IMR-90 (cell line): ENCODE measurements around the gene ZSCAN5A. TPM values are rescaled to one million over a fixed set of nuclear protein-coding genes. Genes with fewer than 3 reads are reported as not detected.

Experiments used
- ATAC-seq: fragments of 200-7000 bp; cut with Tn5 transposase; 2 replicates; pipeline ENCODE4 v1.9.1; 2020; ENCODE audit warnings: low read depth, mild to moderate bottlenecking, moderate library complexity
- BruUV-seq: library from RNA; stranded (reverse); fragments of 400-500 nt; replicated peaks from 2 replicates; lab custom pipeline; 2021; lab: Mats Ljungman, UMichigan
- CTCF ChIA-PET: fragments of 300-600 bp; formaldehyde crosslinking; extraction: SDS; loops from one replicate; lab custom pipeline; 2021; ENCODE audit warnings: antibody characterized with exemption; lab: Yijun Ruan, JAX
- POLR2A ChIA-PET: fragments of 300-600 bp; sonication (Branson Sonifier 250); formaldehyde crosslinking; loops from one replicate; lab custom pipeline; 2022; ENCODE audit warnings: antibody characterized with exemption; ENCODE audit not compliant: unreplicated experiment; lab: Charles Lee
- DNase-seq: peaks from one replicate; pipeline ENCODE4 v3.0.0; 2013
- H2AFZ ChIP-seq: replicated peaks from 2 replicates; pipeline ENCODE3; 2013; ENCODE audit warnings: low read length, mild to moderate bottlenecking; ENCODE audit not compliant: poor library complexity
- H2AK5ac ChIP-seq: 2 replicates; pipeline ENCODE4 v1.6.1; 2013; ENCODE audit warnings: low read depth, low read length, inconsistent platforms
- H2AK9ac ChIP-seq: replicated peaks from 2 replicates; pipeline ENCODE3; 2013; ENCODE audit warnings: mild to moderate bottlenecking, low read depth, low read length, moderate library complexity; ENCODE audit not compliant: poor library complexity
- H2BK120ac ChIP-seq: 2 replicates; pipeline ENCODE4 v1.6.1; 2013; ENCODE audit warnings: low read depth, low read length, inconsistent platforms
- H2BK15ac ChIP-seq: 3 replicates; pipeline ENCODE4 v1.6.1; 2013; ENCODE audit warnings: low read depth, low read length, inconsistent platforms
- H2BK20ac ChIP-seq: 2 replicates; pipeline ENCODE4 v1.6.1; 2013; ENCODE audit warnings: low read depth, mild to moderate bottlenecking, inconsistent platforms, low read length, moderate library complexity
- H2BK5ac ChIP-seq: 2 replicates; pipeline ENCODE4 v1.6.1; 2013; ENCODE audit warnings: mild to moderate bottlenecking, low read depth, low read length, inconsistent platforms; ENCODE audit not compliant: poor library complexity, severe bottlenecking
- H3K14ac ChIP-seq: replicated peaks from 2 replicates; pipeline ENCODE4 v1.6.1; 2013; ENCODE audit warnings: low read depth, low read length, inconsistent platforms
- H3K18ac ChIP-seq: 2 replicates; pipeline ENCODE4 v1.6.1; 2013; ENCODE audit warnings: low read depth, low read length, control low read depth
- H3K23ac ChIP-seq: 2 replicates; pipeline ENCODE4 v1.6.1; 2013; ENCODE audit warnings: low read depth, low read length, inconsistent platforms
- H3K27ac ChIP-seq: 2 replicates; pipeline ENCODE4 v1.5.1; 2013; ENCODE audit warnings: mild to moderate bottlenecking, control low read depth, low read length; ENCODE audit not compliant: insufficient read depth
- H3K27me3 ChIP-seq: 2 replicates; pipeline ENCODE4 v1.6.1; 2013; ENCODE audit warnings: low read length; ENCODE audit not compliant: control insufficient read depth, insufficient read depth
- H3K36me3 ChIP-seq: 2 replicates; pipeline ENCODE4 v1.6.1; 2013; ENCODE audit warnings: low read length, mixed read lengths; ENCODE audit not compliant: control insufficient read depth, insufficient read depth
- H3K4ac ChIP-seq: 2 replicates; pipeline ENCODE4 v1.6.1; 2013; ENCODE audit warnings: low read depth, low read length, inconsistent platforms
- H3K4me1 ChIP-seq: 2 replicates; pipeline ENCODE4 v1.6.1; 2013; ENCODE audit warnings: low read length, mixed read lengths; ENCODE audit not compliant: control insufficient read depth, insufficient read depth
- H3K4me2 ChIP-seq: 2 replicates; pipeline ENCODE4 v1.6.1; 2013; ENCODE audit warnings: low read depth, mild to moderate bottlenecking, control low read depth, low read length, moderate library complexity
- H3K4me3 ChIP-seq: 2 replicates; pipeline ENCODE4 v1.5.1; 2013; ENCODE audit warnings: low read depth, mild to moderate bottlenecking, control low read depth, low read length, moderate library complexity; ENCODE audit not compliant: insufficient read depth
- H3K56ac ChIP-seq: 2 replicates; pipeline ENCODE4 v1.6.1; 2013; ENCODE audit warnings: low read length, inconsistent platforms; ENCODE audit not compliant: insufficient read depth; ENCODE audit errors: extremely low read depth
- H3K79me1 ChIP-seq, 2 experiments: 2 replicates each; pipeline ENCODE4 v1.6.1; 2013; ENCODE audit warnings: low read length in 2 of 2, inconsistent platforms in 1 of 2, low read depth in 1 of 2
- H3K9ac ChIP-seq: 2 replicates; pipeline ENCODE4 v1.6.1; 2013; ENCODE audit warnings: low read depth, low read length, control low read depth
- H3K9me1 ChIP-seq: 2 replicates; pipeline ENCODE4 v1.6.1; 2013; ENCODE audit warnings: low read length, inconsistent platforms; ENCODE audit not compliant: insufficient read depth
- H3K9me3 ChIP-seq: 2 replicates; pipeline ENCODE4 v1.6.1; 2013; ENCODE audit warnings: low read length; ENCODE audit not compliant: control insufficient read depth, insufficient read depth
- H4K20me1 ChIP-seq: 2 replicates; pipeline ENCODE4 v1.6.1; 2013; ENCODE audit warnings: low read length, inconsistent platforms; ENCODE audit not compliant: insufficient read depth
- H4K5ac ChIP-seq: 2 replicates; pipeline ENCODE4 v1.6.1; 2013; ENCODE audit warnings: mild to moderate bottlenecking, low read depth, low read length, control low read depth
- H4K8ac ChIP-seq, 2 experiments: 2 replicates each; pipeline ENCODE4 v1.6.1; 2013; ENCODE audit warnings: low read depth in 2 of 2, low read length in 2 of 2, control low read depth in 1 of 2, inconsistent platforms in 1 of 2
- H4K91ac ChIP-seq: 2 replicates; pipeline ENCODE4 v1.6.1; 2013; ENCODE audit warnings: low read depth, low read length, inconsistent platforms; ENCODE audit not compliant: insufficient read depth
- BHLHE40 ChIP-seq: fragments of 150-350 bp; IDR thresholded peaks from 2 replicates; pipeline ENCODE4 v1.6.1; 2016; ENCODE audit warnings: mild to moderate bottlenecking, low read depth, low read length
- CHD1 ChIP-seq: IDR thresholded peaks from 2 replicates; pipeline ENCODE4 v1.6.1; 2012; ENCODE audit warnings: low read depth, low read length, improper control_type of control experiment
- ELK1 ChIP-seq: fragments of 150-350 bp; IDR thresholded peaks from 2 replicates; pipeline ENCODE4 v1.6.1; 2016; ENCODE audit warnings: low read depth, mild to moderate bottlenecking, low read length, moderate library complexity, borderline replicate concordance
- FOS ChIP-seq: fragments of 150-350 bp; IDR thresholded peaks from 2 replicates; pipeline ENCODE4 v1.6.1; 2016; ENCODE audit warnings: low read depth, low read length
- MAFK ChIP-seq: IDR thresholded peaks from 2 replicates; pipeline ENCODE4 v1.6.1; 2012; ENCODE audit warnings: low read depth, low read length, improper control_type of control experiment
- MXI1 ChIP-seq: IDR thresholded peaks from 2 replicates; pipeline ENCODE4 v1.6.1; 2012; ENCODE audit warnings: low read depth, mild to moderate bottlenecking, low read length, moderate library complexity, borderline replicate concordance
- NFE2L2 ChIP-seq: fragments of 150-350 bp; IDR thresholded peaks from 2 replicates; pipeline ENCODE4 v1.6.1; 2016; ENCODE audit warnings: low read depth, mild to moderate bottlenecking, low read length
- POLR2A ChIP-seq: IDR thresholded peaks from 2 replicates; pipeline ENCODE4 v1.6.1; 2012; ENCODE audit warnings: mild to moderate bottlenecking, low read depth, low read length
- RAD21 ChIP-seq: IDR thresholded peaks from 2 replicates; pipeline ENCODE4 v1.6.1; 2012; ENCODE audit warnings: low read length, improper control_type of control experiment
- RCOR1 ChIP-seq: IDR thresholded peaks from 2 replicates; pipeline ENCODE4 v1.6.1; 2012; ENCODE audit warnings: mild to moderate bottlenecking, low read length, improper control_type of control experiment; ENCODE audit not compliant: insufficient replicate concordance
- RFX5 ChIP-seq: IDR thresholded peaks from 2 replicates; pipeline ENCODE4 v1.8.0; 2012; ENCODE audit warnings: low read depth, mild to moderate bottlenecking, low read length, moderate library complexity
- SMC3 ChIP-seq: fragments of 150-350 bp; IDR thresholded peaks from 2 replicates; pipeline ENCODE4 v1.6.1; 2016; ENCODE audit warnings: low read depth, mild to moderate bottlenecking, antibody characterized with exemption, low read length, moderate library complexity
- WGBS, 2 experiments: methylation state at CpG; one replicate each; pipeline versions ENCODE4 v1.1.5 to v1.1.7; 2013; ENCODE audit warnings: missing lambda C conversion rate in 2 of 2; ENCODE audit not compliant: insufficient read length in 1 of 2; ENCODE audit errors: extremely low coverage in 2 of 2; 5-methylcytosine and 5-hydroxymethylcytosine counted together
- dilution Hi-C: fragments of 300-500 bp; cut with HindIII; formaldehyde crosslinking; loops from one replicate; pipeline ENCODE4 v1.14.3; 2018; ENCODE audit warnings: low sequenced_read_pairs; ENCODE audit not compliant: unreplicated experiment
- in situ Hi-C: fragments of 300-500 bp; cut with MboI; formaldehyde crosslinking; loops from 3 replicates; pipeline ENCODE4 v1.14.3; 2019; ENCODE audit warnings: low sequenced_read_pairs, inconsistent platforms, mixed read lengths
- intact Hi-C: fragments of 100-400 bp; cut with micrococcal nuclease; formaldehyde crosslinking; loops from 2 replicates; pipeline ENCODE4 v1.10.0; 2022
- polyA plus RNA-seq, 3 experiments: library from polyadenylated mRNA; depleted of rRNA; stranded (reverse); fragments of >200 nt; gene quantifications; 2 replicates each; pipeline ENCODE4 v1.2.3, GENCODE V29; 2012; ENCODE audit warnings: low replicate concordance in 1 of 3
- total RNA-seq: library from RNA; depleted of rRNA; stranded (reverse); fragments of >200 nt; gene quantifications from 2 replicates; pipeline ENCODE4 v1.2.3, GENCODE V29; 2012
- TF ChIP-seq, protein P1 (sequence below): conservative IDR thresholded peaks from 2 replicates; pipeline ENCODE4 v1.5.1; 2012; ENCODE audit warnings: mild to moderate bottlenecking, low read depth, low read length, improper control_type of control experiment

Gene ZSCAN5A
- total and polyA plus RNA-seq, 2 of the 4 experiments (the other 2 are of a cell fraction), result 4.3 to 5.0 TPM

DNA sequence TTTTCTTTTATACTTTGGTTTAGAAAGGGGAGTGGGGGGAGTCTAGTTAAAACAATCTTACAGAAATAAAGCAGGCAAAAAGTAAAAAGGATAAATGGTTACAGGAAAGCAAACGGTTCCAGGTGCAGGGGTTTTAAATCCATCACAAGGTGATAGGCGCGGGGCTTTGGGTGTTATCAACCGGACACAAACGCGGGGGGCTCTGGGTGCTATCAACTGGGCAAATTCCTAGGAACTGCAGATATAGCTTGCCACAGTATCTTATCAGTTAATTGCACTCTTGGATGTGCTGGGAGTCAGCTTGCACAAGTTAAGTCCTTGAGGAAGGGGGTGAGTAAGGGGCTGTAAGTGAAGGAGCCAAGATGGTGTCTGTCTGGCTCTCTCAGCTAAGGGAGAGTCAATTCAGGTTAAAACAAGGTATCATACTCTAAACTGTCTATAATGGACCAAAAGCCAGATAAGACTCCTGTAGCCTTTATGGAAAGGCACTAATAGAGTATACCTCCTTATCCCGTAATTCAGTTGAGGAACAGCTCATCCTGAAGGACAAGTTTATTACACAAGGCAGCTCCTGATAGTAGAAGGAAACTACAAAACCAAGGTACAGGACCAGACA lies 32.6 kb upstream of the ZSCAN5A start:
- dilution Hi-C loops, result no loop called here
- H2BK15ac ChIP-seq, result no peak overlapping the region
- no peaks in the 10 kb centered on the region for H3K36me3 ChIP-seq
- no peak overlapping the region for H4K8ac ChIP-seq
- H3K14ac ChIP-seq, result no peak overlapping the region
- H3K79me1 ChIP-seq, result no peaks in the 10 kb centered on the region
- H3K4me3 ChIP-seq, result no peak overlapping the region
- no peaks in the 10 kb centered on the region for H4K20me1 ChIP-seq
- H3K4ac ChIP-seq, result no peak overlapping the region
- H4K5ac ChIP-seq, result no peak overlapping the region
- DNase-seq (no peak), ATAC-seq (no peak)
- H3K9me1 ChIP-seq, result no peaks in the 10 kb centered on the region
- no peak overlapping the region for H3K18ac ChIP-seq
- no peak overlapping the region for H3K9ac ChIP-seq
- H2AK5ac ChIP-seq, result no peak overlapping the region
- in situ Hi-C loops, result loop anchor here (10.0 kb wide), 1 partner anchor 282 kb away; no protein-coding TSS in a partner anchor
- H4K91ac ChIP-seq, result no peak overlapping the region
- H3K4me1 ChIP-seq, result no peaks in the 10 kb centered on the region
- no TSS peak for BruUV-seq
- H3K56ac ChIP-seq, result no peak overlapping the region
- intact Hi-C loops, result no loop called here
- no peak overlapping the region for H2BK20ac ChIP-seq
- H2BK5ac ChIP-seq, result no peak overlapping the region
- H3K4me2 ChIP-seq, result no peak overlapping the region
- ChIA-PET POLR2A (no interaction called here), CTCF (interaction anchor here (0.5 to 0.8 kb wide), 2 partner anchors 13 to 94 kb away, joined by 4 read pairs; no protein-coding TSS in a partner anchor)
- no peak overlapping the region for H3K27ac ChIP-seq
- H3K23ac ChIP-seq, result no peak overlapping the region
- TF ChIP-seq RCOR1 (no peak), POLR2A (no peak), RAD21 (no peak), FOS (no peak), MXI1 (no peak), SMC3 (no peak), MAFK (no peak), RFX5 (no peak), CHD1 (no peak), BHLHE40 (no peak), ELK1 (no peak), NFE2L2 (no peak)
- TF ChIP-seq, protein P1, sequence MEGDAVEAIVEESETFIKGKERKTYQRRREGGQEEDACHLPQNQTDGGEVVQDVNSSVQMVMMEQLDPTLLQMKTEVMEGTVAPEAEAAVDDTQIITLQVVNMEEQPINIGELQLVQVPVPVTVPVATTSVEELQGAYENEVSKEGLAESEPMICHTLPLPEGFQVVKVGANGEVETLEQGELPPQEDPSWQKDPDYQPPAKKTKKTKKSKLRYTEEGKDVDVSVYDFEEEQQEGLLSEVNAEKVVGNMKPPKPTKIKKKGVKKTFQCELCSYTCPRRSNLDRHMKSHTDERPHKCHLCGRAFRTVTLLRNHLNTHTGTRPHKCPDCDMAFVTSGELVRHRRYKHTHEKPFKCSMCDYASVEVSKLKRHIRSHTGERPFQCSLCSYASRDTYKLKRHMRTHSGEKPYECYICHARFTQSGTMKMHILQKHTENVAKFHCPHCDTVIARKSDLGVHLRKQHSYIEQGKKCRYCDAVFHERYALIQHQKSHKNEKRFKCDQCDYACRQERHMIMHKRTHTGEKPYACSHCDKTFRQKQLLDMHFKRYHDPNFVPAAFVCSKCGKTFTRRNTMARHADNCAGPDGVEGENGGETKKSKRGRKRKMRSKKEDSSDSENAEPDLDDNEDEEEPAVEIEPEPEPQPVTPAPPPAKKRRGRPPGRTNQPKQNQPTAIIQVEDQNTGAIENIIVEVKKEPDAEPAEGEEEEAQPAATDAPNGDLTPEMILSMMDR, result no peak
- peaks cover 6% of the 10 kb centered on the region for H3K9me3 ChIP-seq
- no peak overlapping the region for H2BK120ac ChIP-seq
- WGBS, 2 experiments, result no CpG with 5 or more reads among the region's 7 CpGs
- no peak overlapping the region for H2AFZ ChIP-seq
- no peak overlapping the region for H2AK9ac ChIP-seq
- H3K27me3 ChIP-seq, result no peaks in the 10 kb centered on the region
